Globus pallidus (tissue), 1 donor: ENCODE measurements around the gene P4HA2.
A peak's percentile ranks its signal among the peaks of the same experiment; 100 is the strongest.

Experiments
- DNase-seq: peaks from one replicate; pipeline ENCODE4 v3.0.0-alpha.2; 2015; ENCODE audit warnings: low spot score

The P4HA2 gene

GRCh38 chr5:132227485-132228240, at the start of gene P4HA2:
TSS of gene P4HA2 (minus strand) at chr5:132227853. CDS start at chr5:132218626, 9,227 bp downstream.
- DNase-seq = peak; percentile 51

- no peak for DNase-seq
These were observed 49.6 kb upstream of the P4HA2 start for GRCh38 chr5:132277256-132277655.

DNA sequence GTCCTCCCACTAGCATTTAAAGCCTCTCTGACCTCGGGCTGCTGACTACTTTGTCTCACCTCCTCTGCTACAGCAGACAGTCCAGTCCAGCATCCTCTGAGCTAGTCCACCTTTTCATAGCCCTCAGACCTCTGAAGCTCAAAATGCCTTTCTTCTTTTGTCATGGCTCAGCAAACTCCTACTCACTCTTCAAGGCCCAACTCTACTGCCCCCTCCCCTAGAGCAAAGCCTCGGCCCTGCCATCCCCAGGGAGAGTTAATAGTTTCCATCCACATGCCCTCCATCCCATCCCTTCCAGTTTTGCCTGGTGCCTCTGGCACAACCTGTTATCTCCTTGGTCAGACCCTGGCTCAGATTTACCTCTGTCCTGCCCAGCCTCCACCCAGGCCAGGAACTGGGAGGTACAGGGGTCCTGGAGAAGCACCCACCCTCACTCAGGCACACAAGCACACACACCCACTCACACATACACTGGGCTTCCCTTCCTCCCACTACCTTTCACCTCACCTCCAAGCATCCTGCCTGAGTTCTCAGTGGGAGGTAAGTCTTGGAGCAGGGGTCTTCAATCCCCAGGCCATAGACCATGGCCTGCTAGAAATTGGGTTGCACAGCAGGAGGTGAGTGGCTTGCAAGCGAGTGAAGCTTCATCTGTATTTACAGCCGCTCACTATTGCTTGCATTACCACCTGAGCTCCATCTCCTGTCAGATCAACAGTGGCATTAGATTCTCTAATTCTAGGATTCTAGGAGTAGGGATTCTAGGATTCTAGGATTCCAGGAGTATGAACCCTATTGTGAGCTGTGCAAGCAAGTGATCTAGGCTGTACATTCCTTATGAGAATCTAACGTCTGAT, 47.9 kb upstream of the P4HA2 start:
- DNase-seq = no peak

GRCh38 chr5:132274050-132274792, 46.6 kb upstream of the P4HA2 start:
- DNase-seq = no peak

- DNase-seq = no peak
These were observed 46.0 kb upstream of the P4HA2 start for GRCh38 chr5:132273631-132274030.

- DNase-seq = no peak
These were observed 44.9 kb upstream of the P4HA2 start for GRCh38 chr5:132272311-132273210.

DNA sequence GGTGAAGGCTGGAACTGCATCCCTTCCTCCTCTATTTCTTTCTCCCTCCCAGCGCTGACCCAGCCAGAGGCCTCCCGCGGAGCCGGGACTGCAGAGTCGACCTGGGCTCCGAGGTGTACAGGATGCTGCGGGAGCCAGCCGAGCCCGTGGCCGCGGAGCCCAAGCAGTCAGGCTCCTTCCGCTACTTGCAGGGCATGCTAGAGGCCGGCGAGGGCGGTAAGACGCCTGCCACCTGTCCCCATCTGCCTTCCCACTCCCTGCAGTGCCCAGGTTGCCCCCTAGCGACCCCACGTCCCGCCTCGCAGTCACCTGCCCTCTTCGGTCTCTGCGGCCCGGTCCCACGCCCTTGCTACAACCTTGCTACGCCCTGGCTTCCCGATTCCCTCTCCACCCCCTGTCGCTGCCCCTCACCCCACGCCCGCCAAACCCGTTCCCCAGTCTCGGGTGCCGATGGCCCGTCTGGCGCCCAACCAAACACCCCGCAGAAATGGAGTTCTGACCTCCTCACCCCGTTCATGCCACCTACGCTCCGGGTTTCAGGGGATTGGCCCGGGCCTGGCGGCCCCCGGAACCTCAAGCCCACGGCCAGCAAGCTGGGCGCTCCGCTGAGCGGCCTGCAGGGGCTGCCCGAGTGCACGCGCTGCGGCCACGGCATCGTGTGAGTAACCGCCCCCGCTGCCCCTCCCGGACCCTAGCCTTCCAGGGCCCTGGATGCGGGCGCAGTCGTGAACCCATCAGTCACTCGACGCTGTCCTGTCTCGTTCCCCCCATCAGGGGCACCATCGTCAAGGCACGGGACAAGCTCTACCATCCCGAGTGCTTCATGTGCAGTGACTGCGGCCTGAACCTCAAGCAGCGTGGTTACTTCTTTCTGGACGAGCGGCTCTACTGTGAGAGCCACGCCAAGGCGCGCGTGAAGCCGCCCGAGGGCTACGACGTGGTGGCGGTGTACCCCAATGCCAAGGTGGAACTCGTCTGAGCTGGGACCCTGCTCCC, 43.9 kb upstream of the P4HA2 start:
- DNase-seq = no peak

DNA sequence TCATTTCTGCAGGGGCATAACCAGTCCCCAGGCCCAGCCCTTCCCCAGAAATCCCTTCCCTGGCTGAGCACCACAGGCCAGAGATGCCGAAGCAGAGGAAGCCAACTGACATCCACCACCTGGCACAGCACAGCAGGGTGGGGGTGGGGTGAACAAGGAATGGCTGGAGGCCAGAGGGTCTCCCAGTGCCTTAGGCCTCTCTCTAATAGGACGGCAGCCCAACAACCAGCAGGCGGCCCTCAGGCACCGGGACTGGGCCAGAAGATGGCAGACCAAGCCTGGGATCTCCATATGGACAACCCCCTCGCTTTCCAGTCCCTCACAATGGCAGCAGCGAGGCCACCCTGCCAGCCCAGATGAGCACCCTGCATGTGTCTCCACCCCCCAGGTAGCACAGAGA, 43.1 kb upstream of the P4HA2 start:
- no peak for DNase-seq

DNA sequence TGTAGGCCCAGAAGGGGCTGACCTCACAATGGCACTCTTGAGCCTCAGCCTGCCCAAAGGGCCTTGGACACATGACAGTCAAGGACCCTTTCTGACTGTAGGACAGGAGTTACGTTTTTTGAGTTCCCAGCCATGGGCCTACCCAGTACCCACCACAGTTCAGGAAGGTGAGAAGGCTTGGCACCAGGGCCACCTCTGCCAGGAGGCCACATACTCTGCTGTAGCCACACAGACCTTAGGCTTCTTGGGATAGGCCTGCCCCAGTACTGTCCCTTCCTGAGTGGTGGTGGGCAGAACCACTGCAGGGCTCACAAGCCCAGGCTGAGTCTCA, 42.6 kb upstream of the P4HA2 start:
- no peak for DNase-seq

GRCh38 chr5:132269635-132270334, 42.1 kb upstream of the P4HA2 start:
- DNase-seq = no peak

GRCh38 chr5:132268769-132269551, 41.3 kb upstream of the P4HA2 start:
- no peak for DNase-seq

GRCh38 chr5:132267931-132268768, 40.5 kb upstream of the P4HA2 start:
- peak; percentile 68 for DNase-seq

DNA sequence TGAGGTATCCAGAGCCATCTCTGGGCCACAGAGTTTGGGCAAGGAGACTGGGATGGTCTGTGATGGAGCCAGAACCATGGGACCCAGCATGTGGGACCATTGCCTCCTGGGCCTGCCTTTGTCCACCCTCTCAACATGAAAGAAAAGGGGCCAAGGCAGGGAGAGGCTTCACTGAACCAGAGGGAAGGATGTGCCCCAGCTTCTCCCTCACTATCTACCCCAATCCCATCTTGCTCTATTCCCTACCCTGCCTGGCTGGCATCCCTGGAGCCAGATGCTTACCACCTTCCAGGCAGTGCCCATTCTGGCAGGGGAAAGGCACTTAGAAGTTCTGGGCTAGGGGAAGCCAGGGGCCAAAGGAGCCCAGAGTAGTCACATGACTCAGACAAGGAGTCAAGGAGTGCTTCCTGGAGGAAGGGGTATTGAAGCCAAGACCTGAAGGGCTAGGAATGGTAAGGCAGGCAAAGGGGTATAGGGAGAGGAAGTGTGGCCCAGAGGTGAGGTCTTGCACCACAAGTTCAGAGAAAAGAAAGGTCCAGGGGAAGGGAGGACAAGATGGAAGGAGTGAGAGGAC, 39.6 kb upstream of the P4HA2 start:
- no peak for DNase-seq

DNA sequence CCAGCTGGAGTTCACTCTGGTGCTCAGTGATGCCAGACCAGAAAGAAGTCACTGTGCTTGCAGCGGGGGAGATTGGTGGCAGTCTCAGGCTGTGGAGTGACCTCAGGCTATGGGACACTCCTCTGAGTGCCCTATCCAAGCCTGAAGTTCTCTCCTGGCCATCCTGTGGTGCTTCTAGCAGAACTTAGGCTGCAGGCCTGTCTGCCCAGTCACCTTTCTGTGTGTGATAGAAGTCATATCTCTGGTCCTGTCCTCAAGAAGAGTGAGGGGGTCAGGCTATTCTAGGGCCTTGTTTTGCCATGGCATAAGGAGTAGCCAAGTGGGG, 39.1 kb upstream of the P4HA2 start:
- no peak for DNase-seq

DNA sequence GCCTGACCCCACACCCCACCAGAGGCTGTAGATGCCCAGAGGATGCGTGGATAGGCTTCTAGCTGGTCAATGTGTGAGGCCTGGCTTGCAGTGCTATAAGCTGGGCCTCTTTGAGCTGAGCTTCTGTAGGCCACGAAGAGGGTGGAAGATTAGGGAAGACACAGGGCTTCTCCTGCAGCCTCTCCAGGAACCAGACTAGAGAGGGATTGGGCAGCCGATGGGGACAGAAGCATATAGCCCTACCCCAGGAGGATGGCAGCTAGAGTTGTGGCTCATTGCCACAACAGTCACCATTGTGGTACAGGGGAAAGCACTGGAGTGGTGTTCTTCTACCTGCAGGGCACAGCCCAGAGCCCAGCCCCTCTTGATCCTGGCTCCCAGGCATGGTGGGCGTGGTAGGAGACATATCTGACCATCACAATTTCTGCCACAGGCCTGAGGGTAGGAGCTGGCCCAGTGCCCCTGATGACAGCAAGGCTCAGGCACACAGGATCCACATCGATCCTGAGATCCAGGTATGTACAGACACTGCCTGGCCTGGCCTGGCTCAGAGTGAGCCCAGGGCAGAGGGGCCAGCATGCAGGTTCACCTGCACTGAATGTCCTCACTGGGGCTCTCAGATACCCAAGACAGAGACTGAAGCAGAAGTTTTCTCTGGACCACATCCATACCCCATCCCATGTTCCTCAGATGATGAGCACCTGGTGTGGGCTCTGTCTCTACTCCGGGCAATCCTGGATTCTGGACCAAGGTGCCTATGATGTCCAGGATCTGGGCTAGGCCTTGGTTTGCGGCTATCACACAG, 38.6 kb upstream of the P4HA2 start:
- no peak for DNase-seq

GRCh38 chr5:132265336-132266030, 37.8 kb upstream of the P4HA2 start:
- DNase-seq = no peak
